Smooth muscle cell (in vitro differentiated cells): ENCODE data around the gene MOSMO. TPM values are rescaled to one million over a fixed set of nuclear protein-coding genes. Genes with fewer than 3 reads are reported as not detected.

Experiments used
- DNase-seq: peaks from one replicate; lab custom pipeline; 2025; ENCODE audit not compliant: unreplicated experiment; lab: John Stamatoyannopoulos, UW
- H2AFZ ChIP-seq: fragments of 200-600 bp; sonication (generic); 2 replicates; pipeline ENCODE4 v1.6.0; 2016; ENCODE audit warnings: antibody characterized with exemption, low read depth, mild to moderate bottlenecking
- H3F3A ChIP-seq: fragments of 200-600 bp; sonication (generic); 2 replicates; pipeline ENCODE4 v1.6.0; 2017; ENCODE audit warnings: antibody characterized with exemption, low read depth
- H3K27ac ChIP-seq: fragments of 200-600 bp; sonication (generic); 2 replicates; pipeline ENCODE4 v1.5.1; 2016; ENCODE audit warnings: low read depth, mild to moderate bottlenecking
- H3K27me3 ChIP-seq: fragments of 200-600 bp; sonication (generic); 2 replicates; pipeline ENCODE4 v1.6.1; 2016; ENCODE audit warnings: low read depth, mild to moderate bottlenecking
- H3K36me3 ChIP-seq: fragments of 200-600 bp; sonication (generic); 2 replicates; pipeline ENCODE4 v1.5.1; 2016; ENCODE audit warnings: low read depth
- H3K4me1 ChIP-seq: fragments of 200-600 bp; sonication (generic); 2 replicates; pipeline ENCODE4 v1.5.1; 2016; ENCODE audit warnings: low read depth
- H3K4me2 ChIP-seq: fragments of 200-600 bp; sonication (generic); 2 replicates; pipeline ENCODE4 v1.6.0; 2016; ENCODE audit warnings: mild to moderate bottlenecking
- H3K4me3 ChIP-seq: fragments of 200-600 bp; sonication (generic); 2 replicates; pipeline ENCODE4 v1.5.1; 2016; ENCODE audit warnings: mild to moderate bottlenecking
- H3K79me2 ChIP-seq: fragments of 200-600 bp; sonication (generic); 2 replicates; pipeline ENCODE4 v1.6.0; 2016; ENCODE audit warnings: low read depth, mild to moderate bottlenecking
- H3K9ac ChIP-seq: fragments of 200-600 bp; sonication (generic); 2 replicates; pipeline ENCODE4 v1.6.0; 2016; ENCODE audit warnings: low read depth
- H3K9me3 ChIP-seq: fragments of 200-600 bp; sonication (generic); replicated peaks from 2 replicates; pipeline ENCODE4 v1.5.1; 2016; ENCODE audit warnings: low read depth
- H4K20me1 ChIP-seq: fragments of 200-600 bp; sonication (generic); 2 replicates; pipeline ENCODE4 v1.6.0; 2016; ENCODE audit warnings: low read depth
- WGBS: methylation state at CpG from one replicate; pipeline ENCODE4 v1.1.7; 2016; ENCODE audit warnings: low lambda C conversion rate; 5-methylcytosine and 5-hydroxymethylcytosine counted together
- polyA plus RNA-seq: library from polyadenylated mRNA; unstranded; fragments of >200 nt; fragmentation: Nextera tagmentation; extraction: Ambion mirVana; gene quantifications from 2 replicates; pipeline ENCODE4 v1.2.1, GENCODE V29; 2016
- total RNA-seq: library from RNA; depleted of rRNA; stranded (reverse); fragments of >200 nt; gene quantifications from 2 replicates; pipeline ENCODE4 v1.2.3, GENCODE V29; 2014
- TF ChIP-seq, protein P1 (sequence below): fragments of 200-600 bp; sonication (generic); IDR thresholded peaks from 2 replicates; pipeline ENCODE4 v1.5.1; 2017; ENCODE audit warnings: borderline replicate concordance, mild to moderate bottlenecking, antibody characterized with exemption; ENCODE audit not compliant: insufficient read depth, poor library complexity, severe bottlenecking

Gene MOSMO
- total and polyA plus RNA-seq, 2 experiments from 2014 or later, result 2.8 to 18.6 TPM

DNA sequence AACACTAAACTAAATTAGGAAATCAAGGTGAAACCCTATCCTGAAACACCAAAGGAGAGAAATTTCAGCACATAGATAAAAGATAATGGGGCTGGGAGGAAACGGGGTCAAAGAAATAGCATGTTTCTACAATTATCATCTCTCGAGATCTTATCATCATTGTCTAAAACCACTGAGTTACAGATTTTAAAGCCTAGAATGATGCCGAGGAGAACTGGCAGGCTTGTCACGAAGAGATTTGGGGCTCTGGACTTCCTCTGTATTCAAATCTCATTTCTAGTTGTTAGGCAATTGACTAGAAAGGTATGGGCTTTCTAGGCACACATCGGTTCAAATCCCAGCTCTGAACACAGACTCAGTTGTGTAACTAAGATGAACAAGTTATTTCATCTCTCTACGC, 16.3 kb upstream of the MOSMO start:
- Histone ChIP-seq H3K4me1 (no peaks in the 10 kb centered on the region), H3K36me3 (no peaks in the 10 kb centered on the region), H3K9ac (no peak overlapping the region), H3K27me3 (no peaks in the 10 kb centered on the region), H3K4me3 (no peak overlapping the region), H2AFZ (no peak overlapping the region), H3K79me2 (no peaks in the 10 kb centered on the region), H3K9me3 (no peaks in the 10 kb centered on the region), H3K4me2 (no peak overlapping the region), H4K20me1 (no peaks in the 10 kb centered on the region), H3K27ac (no peak overlapping the region), H3F3A (no peaks in the 10 kb centered on the region)
- DNase-seq, result no peak
- TF ChIP-seq, protein P1, sequence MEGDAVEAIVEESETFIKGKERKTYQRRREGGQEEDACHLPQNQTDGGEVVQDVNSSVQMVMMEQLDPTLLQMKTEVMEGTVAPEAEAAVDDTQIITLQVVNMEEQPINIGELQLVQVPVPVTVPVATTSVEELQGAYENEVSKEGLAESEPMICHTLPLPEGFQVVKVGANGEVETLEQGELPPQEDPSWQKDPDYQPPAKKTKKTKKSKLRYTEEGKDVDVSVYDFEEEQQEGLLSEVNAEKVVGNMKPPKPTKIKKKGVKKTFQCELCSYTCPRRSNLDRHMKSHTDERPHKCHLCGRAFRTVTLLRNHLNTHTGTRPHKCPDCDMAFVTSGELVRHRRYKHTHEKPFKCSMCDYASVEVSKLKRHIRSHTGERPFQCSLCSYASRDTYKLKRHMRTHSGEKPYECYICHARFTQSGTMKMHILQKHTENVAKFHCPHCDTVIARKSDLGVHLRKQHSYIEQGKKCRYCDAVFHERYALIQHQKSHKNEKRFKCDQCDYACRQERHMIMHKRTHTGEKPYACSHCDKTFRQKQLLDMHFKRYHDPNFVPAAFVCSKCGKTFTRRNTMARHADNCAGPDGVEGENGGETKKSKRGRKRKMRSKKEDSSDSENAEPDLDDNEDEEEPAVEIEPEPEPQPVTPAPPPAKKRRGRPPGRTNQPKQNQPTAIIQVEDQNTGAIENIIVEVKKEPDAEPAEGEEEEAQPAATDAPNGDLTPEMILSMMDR, result no peak
- 80% methylated on average over 6 of the region's 6 CpGs for WGBS

DNA sequence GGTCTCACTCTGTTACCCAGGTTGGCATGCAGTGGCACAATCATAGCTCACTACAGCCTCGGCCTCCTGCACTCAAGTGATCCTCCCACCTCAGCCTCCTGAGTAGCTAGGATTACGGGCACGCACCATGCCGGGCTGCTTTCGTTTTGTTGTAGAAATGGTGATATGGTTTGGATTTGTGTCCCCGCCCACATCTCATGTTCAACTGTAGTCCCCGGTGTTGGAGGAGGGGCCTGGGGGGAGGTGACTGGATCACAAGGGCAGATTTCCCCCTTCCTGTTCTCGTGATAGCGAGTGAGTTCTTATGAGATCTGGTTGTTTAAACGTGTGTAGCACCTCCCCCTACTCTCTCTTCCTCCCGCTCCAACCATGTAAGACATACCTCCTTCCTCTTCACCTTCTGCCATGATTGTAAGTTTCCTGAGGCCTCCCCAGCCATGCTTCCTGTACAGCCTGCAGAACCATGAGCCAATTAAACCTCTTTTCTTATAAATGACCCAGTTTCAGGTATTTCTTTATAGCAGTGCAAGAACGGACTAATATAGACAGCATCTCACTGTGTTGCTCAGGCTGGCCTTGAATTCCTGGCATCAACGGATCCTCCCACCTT, 12.9 kb upstream of the MOSMO start:
- TF ChIP-seq, protein P1, result no peak
- no peaks in the 10 kb centered on the region for H3K36me3 ChIP-seq
- no peaks in the 10 kb centered on the region for H3K27me3 ChIP-seq
- no peak overlapping the region for H3K4me3 ChIP-seq
- H3K9ac ChIP-seq, result no peak overlapping the region
- no peak overlapping the region for H2AFZ ChIP-seq
- no peak overlapping the region for H3K27ac ChIP-seq
- H3K79me2 ChIP-seq, result no peaks in the 10 kb centered on the region
- H3K4me2 ChIP-seq, result no peak overlapping the region
- no peaks in the 10 kb centered on the region for H4K20me1 ChIP-seq
- no peaks in the 10 kb centered on the region for H3K9me3 ChIP-seq
- 82% methylated on average over 13 of the region's 13 CpGs for WGBS
- DNase-seq, result no peak
- no peaks in the 10 kb centered on the region for H3F3A ChIP-seq
- H3K4me1 ChIP-seq, result no peaks in the 10 kb centered on the region

DNA sequence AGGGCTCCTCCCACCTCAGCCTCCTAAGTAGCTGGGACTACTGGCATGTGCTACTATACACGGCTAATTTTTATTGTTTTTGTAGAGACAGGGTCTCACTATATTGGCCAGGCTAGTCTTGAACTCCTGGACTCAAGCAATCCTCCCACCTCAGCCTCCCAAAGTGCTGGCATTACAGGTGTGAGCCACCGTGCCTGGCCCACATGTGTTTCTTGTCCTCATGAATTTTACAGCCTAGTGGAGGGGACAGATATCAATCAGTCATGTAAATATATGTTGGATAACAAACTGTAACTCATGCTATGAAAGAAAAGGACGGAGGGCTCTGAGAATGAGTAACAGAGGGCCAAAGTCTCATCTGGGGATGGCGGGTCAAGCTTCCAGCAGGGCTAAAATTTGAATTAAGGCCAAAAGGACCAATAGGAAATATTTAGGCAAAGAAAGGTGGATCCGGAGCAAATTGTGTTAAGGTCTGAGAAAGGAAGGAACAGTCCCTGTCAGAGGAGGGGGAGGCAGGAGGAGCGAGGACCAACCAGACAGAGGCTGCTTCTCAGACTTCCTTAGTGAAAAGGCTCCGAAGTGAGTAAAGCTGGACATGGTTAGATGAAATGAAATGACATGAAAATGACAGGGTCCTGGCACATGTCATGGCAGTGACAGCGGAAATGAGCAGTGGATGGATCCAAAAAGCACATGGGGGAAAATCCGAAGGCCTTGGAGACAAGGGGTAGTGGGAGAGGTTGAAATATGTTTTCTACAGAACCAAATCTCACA, 10.8 kb upstream of the MOSMO start:
- WGBS, result 90% methylated on average over 9 of the region's 9 CpGs
- Histone ChIP-seq H3K9ac (no peak overlapping the region), H3K4me1 (peaks cover 5% of the 10 kb centered on the region), H4K20me1 (no peaks in the 10 kb centered on the region), H3K9me3 (no peaks in the 10 kb centered on the region), H3K36me3 (no peaks in the 10 kb centered on the region), H3K27ac (no peak overlapping the region), H3K4me2 (no peak overlapping the region), H3K79me2 (no peaks in the 10 kb centered on the region), H3K4me3 (no peak overlapping the region), H2AFZ (no peak overlapping the region), H3K27me3 (no peaks in the 10 kb centered on the region), H3F3A (peaks cover 4% of the 10 kb centered on the region)
- no peak for DNase-seq
- TF ChIP-seq, protein P1, result no peak
